M059J (cell line): Measurements from ENCODE around the gene FOXK2. TPM values are rescaled to one million over a fixed set of nuclear protein-coding genes. Genes with fewer than 3 reads are reported as not detected.

Experiments
- DNase-seq: peaks from one replicate; pipeline ENCODE4 v3.0.0-alpha.2; 2012; ENCODE audit warnings: low read depth
- total RNA-seq: library from RNA; depleted of rRNA; stranded (reverse); fragments of >200 nt; shearing (Covaris generic); gene quantifications from 2 replicates; pipeline ENCODE4 v1.2.3, GENCODE V29; 2014

Gene FOXK2
- total RNA-seq, 1 experiment from 2014 or later, result 30.7 TPM

GRCh38 chr17:82608816-82609215 lies 89.3 kb downstream of the FOXK2 start:
- DNase-seq, result no peak

DNA sequence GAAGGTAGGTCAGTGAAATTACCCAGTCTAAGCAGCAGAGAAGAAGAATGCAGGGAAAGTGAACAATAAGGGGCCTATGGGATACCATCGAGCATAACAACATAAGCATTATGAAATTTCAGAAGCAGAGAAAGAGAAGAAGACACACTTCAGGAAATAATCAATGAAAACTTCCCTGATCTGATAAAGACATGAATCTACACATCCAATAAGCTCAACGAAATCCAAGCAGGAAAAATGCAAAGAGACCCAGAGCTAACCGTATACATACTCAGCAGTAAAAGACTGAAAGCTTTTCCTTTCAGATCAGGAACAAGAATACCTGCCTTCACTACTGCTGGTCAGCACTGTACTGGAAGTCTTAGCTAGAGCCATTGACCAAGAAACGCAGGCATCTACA lies 90.1 kb downstream of the FOXK2 start:
- no peak for DNase-seq

- DNase-seq, result no peak
Measured at GRCh38 chr17:82611140-82612058, 91.9 kb downstream of the FOXK2 start.

GRCh38 chr17:82613283-82614094 lies 94.0 kb downstream of the FOXK2 start:
- DNase-seq, result no peak

GRCh38 chr17:82614095-82614631 lies 94.6 kb downstream of the FOXK2 start:
- no peak for DNase-seq

- DNase-seq, result no peak
Measured at GRCh38 chr17:82615084-82616020, 95.8 kb downstream of the FOXK2 start.

DNA sequence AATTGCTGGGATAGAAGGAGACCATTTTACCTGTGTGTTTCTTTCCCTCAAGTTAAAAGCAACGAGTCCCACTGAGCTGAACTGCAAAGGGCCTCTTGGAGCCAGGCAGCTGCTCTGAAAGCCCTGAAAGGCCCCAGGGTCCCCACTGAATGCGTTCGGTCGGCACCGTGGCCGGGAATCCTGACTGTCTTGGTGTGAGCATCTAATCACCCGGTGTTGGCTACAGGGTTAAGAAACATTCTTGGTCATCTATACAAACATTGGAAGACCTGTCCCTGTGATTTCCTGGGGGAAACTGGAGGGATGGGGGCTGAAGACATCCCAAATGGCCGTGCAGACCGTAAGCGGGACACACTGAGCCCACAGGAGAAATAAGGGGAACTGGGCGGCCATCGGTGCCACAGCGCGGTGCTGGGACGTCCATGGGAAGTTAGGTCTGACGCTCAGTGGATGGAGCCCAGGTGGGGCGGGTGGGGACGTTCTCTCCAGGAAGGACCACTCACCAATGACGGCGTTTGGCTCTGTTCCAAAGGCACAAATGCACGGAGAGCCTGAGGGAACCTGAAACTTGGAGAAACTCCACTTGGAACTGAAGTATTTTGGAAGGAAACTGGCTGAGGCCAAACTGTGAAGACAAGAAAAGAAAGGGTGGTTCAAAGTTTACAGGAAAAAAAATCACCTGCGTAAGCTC lies 96.6 kb downstream of the FOXK2 start:
- DNase-seq, result no peak

DNA sequence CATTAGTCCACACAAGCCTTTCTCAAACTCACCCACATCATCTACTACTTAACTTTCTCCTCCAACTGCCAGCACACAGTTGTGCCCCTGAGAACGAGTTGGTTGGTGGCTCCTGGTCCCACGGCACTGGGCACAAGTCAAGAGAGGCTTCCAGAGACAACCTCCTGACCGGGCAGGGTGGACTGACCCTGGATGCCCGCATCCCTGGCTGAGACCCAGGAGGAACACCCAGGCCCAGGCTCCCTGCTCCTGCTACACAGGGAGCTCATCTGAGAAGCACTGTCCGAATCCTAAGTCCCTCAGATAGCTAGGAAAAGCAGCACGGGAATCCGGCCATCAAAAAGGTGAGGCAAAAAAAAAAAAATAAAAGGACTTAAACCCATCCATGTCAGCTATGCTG lies 99.7 kb downstream of the FOXK2 start:
- no peak for DNase-seq

- DNase-seq, result no peak
Measured at GRCh38 chr17:82619641-82620040, 100.1 kb downstream of the FOXK2 start.

- DNase-seq, result no peak
Measured at GRCh38 chr17:82623707-82624106, 104.2 kb downstream of the FOXK2 start.

GRCh38 chr17:82627405-82627804 lies 107.9 kb downstream of the FOXK2 start:
- no peak for DNase-seq

GRCh38 chr17:82629748-82630147 lies 110.2 kb downstream of the FOXK2 start:
- no peak for DNase-seq

DNA sequence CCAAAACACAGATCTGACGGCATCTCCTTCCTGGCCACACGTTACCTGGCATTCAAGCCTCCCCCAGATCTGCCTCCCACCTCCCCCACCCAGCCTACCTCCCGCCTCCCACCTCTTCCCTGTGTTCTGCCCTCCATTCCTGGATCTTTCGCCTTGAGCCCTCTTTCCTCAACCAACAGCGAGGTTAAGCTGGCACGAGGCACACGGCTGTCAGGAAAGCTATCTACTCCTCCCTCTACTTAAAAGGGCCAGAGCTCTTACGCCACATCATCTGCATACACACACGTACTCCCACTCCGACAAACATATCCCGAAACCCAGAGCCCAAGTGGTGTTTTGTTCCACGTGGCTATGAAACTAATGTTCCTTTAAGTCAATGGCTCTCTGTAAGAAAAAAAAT lies 110.7 kb downstream of the FOXK2 start:
- DNase-seq, result no peak

- DNase-seq, result no peak
Measured at GRCh38 chr17:82631544-82631943, 112.0 kb downstream of the FOXK2 start.

DNA sequence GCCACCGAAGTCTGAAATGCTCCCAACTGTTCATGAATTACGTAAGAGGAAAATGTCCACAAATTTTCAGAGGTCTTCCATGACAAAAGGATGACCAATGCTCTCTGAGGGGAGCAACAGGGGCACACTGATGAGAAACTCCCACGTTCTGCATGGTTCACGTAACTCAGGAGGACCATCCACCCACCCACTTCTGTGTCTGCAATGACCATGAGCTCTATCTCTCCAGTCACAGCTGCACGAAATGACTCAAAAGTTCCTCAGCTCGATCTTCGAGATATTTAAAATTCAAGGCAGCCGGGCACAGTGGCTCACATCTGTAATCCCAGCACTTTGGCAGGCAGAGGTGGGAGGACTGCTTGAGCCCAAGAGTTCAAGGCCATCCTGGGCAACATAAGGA lies 112.9 kb downstream of the FOXK2 start:
- no peak for DNase-seq

DNA sequence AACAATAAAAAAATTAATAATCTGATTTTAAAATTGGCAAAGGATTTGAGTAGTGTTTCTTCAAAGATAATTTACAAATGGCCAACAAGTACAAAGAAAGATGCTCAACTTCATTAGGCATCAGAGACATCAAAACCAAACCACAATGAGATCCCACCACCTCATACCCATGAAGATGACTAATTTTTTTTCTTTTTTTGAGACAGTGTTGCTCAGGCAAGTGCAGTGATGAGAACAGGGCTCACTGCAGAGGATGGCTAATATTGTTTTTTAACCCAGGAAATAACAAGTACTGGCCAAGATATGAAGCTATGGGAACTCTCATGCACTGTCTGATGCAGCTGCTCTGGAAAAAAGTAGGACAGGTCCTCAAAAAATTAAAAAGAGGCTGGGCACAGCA lies 113.8 kb downstream of the FOXK2 start:
- no peak for DNase-seq

- DNase-seq, result no peak
Measured at GRCh38 chr17:82636626-82637598, 117.4 kb downstream of the FOXK2 start.

DNA sequence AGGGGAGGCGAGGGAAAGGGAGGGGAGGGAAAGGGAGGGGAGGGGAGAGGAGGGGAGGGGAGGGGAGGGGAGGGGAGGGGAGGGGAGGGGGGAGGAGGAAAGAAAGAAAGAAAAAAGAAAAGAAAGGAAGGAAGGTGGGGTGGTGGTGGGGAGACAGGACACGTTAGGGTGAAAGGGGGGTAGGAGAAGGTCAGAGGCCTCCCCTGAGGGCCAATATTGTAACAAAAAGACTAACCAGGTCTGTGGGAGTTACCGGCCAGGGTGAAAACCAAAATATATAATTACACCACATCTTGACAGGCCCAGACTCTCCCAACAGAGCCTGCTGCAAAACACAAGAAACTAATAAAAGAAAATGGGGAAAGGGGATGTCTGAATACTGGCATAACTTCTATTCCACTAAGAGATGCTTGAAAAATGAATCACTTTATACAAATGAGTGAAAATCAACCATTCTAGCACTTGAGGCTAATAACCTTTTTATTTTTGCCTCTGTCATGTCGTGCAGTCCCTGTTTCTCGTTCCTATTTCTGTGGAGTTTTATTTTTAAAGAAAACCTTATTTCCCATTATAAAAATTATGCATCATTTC lies 118.7 kb downstream of the FOXK2 start:
- DNase-seq, result no peak

- no peak for DNase-seq
Measured at GRCh38 chr17:82639628-82640027, 120.1 kb downstream of the FOXK2 start.
